PC-3 (cell line): ENCODE results near the gene PCARE.

Experiments
- CTCF ChIP-seq: fragments of 300-600 bp; sonication (generic); conservative IDR thresholded peaks from 2 replicates; pipeline ENCODE4 v1.5.1; 2017; ENCODE audit warnings: antibody characterized with exemption, low read depth, mild to moderate bottlenecking, low read length
- EZH2 ChIP-seq: fragments of 300-600 bp; sonication (generic); IDR thresholded peaks from one replicate; pipeline ENCODE4 v1.6.1; 2017; ENCODE audit warnings: antibody characterized with exemption, mild to moderate bottlenecking, low read length; ENCODE audit not compliant: unreplicated experiment
- EZH2phosphoT487 ChIP-seq: fragments of 300-600 bp; sonication (generic); IDR thresholded peaks from 2 replicates; pipeline ENCODE4 v1.6.1; 2018; ENCODE audit warnings: mild to moderate bottlenecking, antibody characterized with exemption, low read length, borderline replicate concordance

GRCh38 chr2:29097569-29097968 lies 23.2 kb upstream of the PCARE start:
- TF ChIP-seq EZH2, result no peak
- no peak for TF ChIP-seq CTCF
- no peak for TF ChIP-seq EZH2phosphoT487
